SK-N-SH (cell line): ENCODE data around the gene ALDH3B1. TPM values are rescaled to one million over a fixed set of nuclear protein-coding genes. Genes with fewer than 3 reads are reported as not detected.
A peak's percentile ranks its signal among the peaks of the same experiment; 100 is the strongest.
"Not testable (repeated sequence)": the region's sequence is repeated elsewhere in the genome, so short reads cannot be mapped to it uniquely, and the experiment has no call there.

Experiments
- CTCF ChIA-PET: fragments of 300-600, 350-600 bp; formaldehyde crosslinking; extraction: SDS; loops from one replicate; lab custom pipeline; 2021; lab: Yijun Ruan, JAX
- POLR2A ChIA-PET: fragments of 350-600 bp; sonication (Branson Sonifier 250); formaldehyde crosslinking; extraction: SDS; loops from one replicate; lab custom pipeline; 2020; ENCODE audit warnings: antibody characterized with exemption, inconsistent platforms; lab: Yijun Ruan, JAX
- DNase-seq: peaks from one replicate; pipeline ENCODE4 v3.0.0; 2012
- H2AFZ ChIP-seq: fragments of 200-600 bp; sonication (generic); 2 replicates; pipeline ENCODE4 v1.8.1; 2016; ENCODE audit warnings: antibody characterized with exemption, mild to moderate bottlenecking, low read depth
- H3F3A ChIP-seq: fragments of 200-600 bp; sonication (generic); replicated peaks from 2 replicates; pipeline ENCODE3; 2016; ENCODE audit warnings: antibody characterized with exemption, mild to moderate bottlenecking; ENCODE audit not compliant: insufficient read depth
- H3K27ac ChIP-seq, 2 experiments: fragments of 200-500 bp in 1 of 2; fragments of 200-600 bp in 1 of 2; sonication (Bioruptor generic) in 1 of 2; sonication (generic), shearing (Covaris generic) in 1 of 2; 2 replicates each; pipeline versions ENCODE4 v1.5.1 to v1.6.1; 2014 to 2016; ENCODE audit warnings: low read depth in 2 of 2, inconsistent platforms in 1 of 2, low read length in 1 of 2, mild to moderate bottlenecking in 1 of 2, mixed read lengths in 1 of 2
- H3K27me3 ChIP-seq: fragments of 200-600 bp; sonication (generic), shearing (Covaris generic); 2 replicates; pipeline ENCODE4 v1.6.1; 2016; ENCODE audit warnings: mixed run types; ENCODE audit not compliant: insufficient read depth
- H3K36me3 ChIP-seq, 2 experiments: fragments of 200-500 bp in 1 of 2; fragments of 200-600 bp in 1 of 2; sonication (Bioruptor generic) in 1 of 2; sonication (generic) in 1 of 2; replicated peaks in 1 of 2; 2 replicates each; pipeline versions ENCODE3 to v1.5.1; 2014 to 2016; ENCODE audit warnings: low read length in 1 of 2, mild to moderate bottlenecking in 1 of 2; ENCODE audit not compliant: insufficient read depth in 2 of 2, control insufficient read depth in 1 of 2
- H3K4me1 ChIP-seq, 2 experiments: fragments of 200-500 bp in 1 of 2; fragments of 200-600 bp in 1 of 2; sonication (Bioruptor generic) in 1 of 2; sonication (generic), shearing (Covaris generic) in 1 of 2; 2 replicates each; pipeline versions ENCODE4 v1.5.1 to v1.6.1; 2014 to 2016; ENCODE audit warnings: low read depth in 1 of 2, low read length in 1 of 2, mixed run types in 1 of 2; ENCODE audit not compliant: insufficient read depth in 2 of 2, control insufficient read depth in 1 of 2
- H3K4me2 ChIP-seq: fragments of 200-600 bp; sonication (generic), shearing (Covaris generic); 2 replicates; pipeline ENCODE4 v1.6.1; 2017; ENCODE audit warnings: mixed run types
- H3K4me3 ChIP-seq, 2 experiments: fragments of 200-500 bp in 1 of 2; fragments of 200-600 bp in 1 of 2; sonication (Bioruptor generic) in 1 of 2; sonication (generic), shearing (Covaris generic) in 1 of 2; 2 replicates each; pipeline versions ENCODE4 v1.5.1 to v1.8.1; 2014 to 2016; ENCODE audit warnings: low read depth in 2 of 2, inconsistent platforms in 1 of 2, low read length in 1 of 2, mild to moderate bottlenecking in 1 of 2, mixed read lengths in 1 of 2, moderate library complexity in 1 of 2
- H3K79me2 ChIP-seq: fragments of 200-600 bp; sonication (generic); 2 replicates; pipeline ENCODE4 v1.8.1; 2017; ENCODE audit warnings: mild to moderate bottlenecking; ENCODE audit not compliant: insufficient read depth
- H3K9ac ChIP-seq: fragments of 200-600 bp; sonication (generic); 2 replicates; pipeline ENCODE4 v1.6.1; 2017; ENCODE audit warnings: mixed run types
- H3K9me2 ChIP-seq: fragments of 200-600 bp; sonication (generic); 2 replicates; pipeline ENCODE4 v1.6.1; 2017; ENCODE audit warnings: mixed run types
- H3K9me3 ChIP-seq: fragments of 200-600 bp; sonication (generic); 2 replicates; pipeline ENCODE4 v1.6.1; 2017; ENCODE audit warnings: mixed run types, mild to moderate bottlenecking, moderate library complexity
- H4K20me1 ChIP-seq: fragments of 200-600 bp; sonication (generic); 2 replicates; pipeline ENCODE4 v1.6.1; 2017; ENCODE audit warnings: mild to moderate bottlenecking, mixed run types; ENCODE audit not compliant: insufficient read depth
- RAD21 ChIP-seq: IDR thresholded peaks from 2 replicates; pipeline ENCODE4 v1.6.1; 2012; ENCODE audit warnings: mild to moderate bottlenecking, low read length
- SMC3 ChIP-seq: IDR thresholded peaks from 2 replicates; pipeline ENCODE4 v1.6.1; 2012; ENCODE audit warnings: low read depth, low read length, improper control_type of control experiment
- WGBS: methylation state at CpG from one replicate; pipeline ENCODE4 v1.1.6; 2017; ENCODE audit warnings: low lambda C conversion rate; 5-methylcytosine and 5-hydroxymethylcytosine counted together
- polyA plus RNA-seq, 3 experiments: library from polyadenylated mRNA; depleted of rRNA; stranded (reverse); fragments of >200 nt; gene quantifications; 2 replicates each; pipeline ENCODE4 v1.2.3, GENCODE V29; 2012
- TF ChIP-seq, protein P1 (sequence below): fragments of 200-600 bp; sonication (generic); IDR thresholded peaks from 2 replicates; pipeline ENCODE4 v1.6.1; 2017; ENCODE audit warnings: antibody characterized with exemption, mild to moderate bottlenecking, moderate library complexity

The ALDH3B1 gene
- polyA plus RNA-seq, 1 of the 3 experiments (the other 2 are of a cell fraction) = 14.9 TPM

- H3K27me3 ChIP-seq, H3K9me3 ChIP-seq, H3K4me3 ChIP-seq, H3F3A ChIP-seq, H3K9me2 ChIP-seq, H2AFZ ChIP-seq, H3K79me2 ChIP-seq, H3K9ac ChIP-seq, POLR2A ChIA-PET, H4K20me1 ChIP-seq, H3K36me3 ChIP-seq, H3K4me2 ChIP-seq, H3K4me1 ChIP-seq, H3K27ac ChIP-seq: not testable (repeated sequence)
- CTCF ChIA-PET = interaction anchor here (0.7 to 2.2 kb wide), 9 partner anchors 9 to 77 kb away, joined by 3 to 12 read pairs (median 4); partner anchors contain the start of gene UNC93B1
- DNase-seq = peak; percentile 42
- WGBS = 56% methylated on average over 12 of the region's 12 CpGs
- TF ChIP-seq, protein P1, sequence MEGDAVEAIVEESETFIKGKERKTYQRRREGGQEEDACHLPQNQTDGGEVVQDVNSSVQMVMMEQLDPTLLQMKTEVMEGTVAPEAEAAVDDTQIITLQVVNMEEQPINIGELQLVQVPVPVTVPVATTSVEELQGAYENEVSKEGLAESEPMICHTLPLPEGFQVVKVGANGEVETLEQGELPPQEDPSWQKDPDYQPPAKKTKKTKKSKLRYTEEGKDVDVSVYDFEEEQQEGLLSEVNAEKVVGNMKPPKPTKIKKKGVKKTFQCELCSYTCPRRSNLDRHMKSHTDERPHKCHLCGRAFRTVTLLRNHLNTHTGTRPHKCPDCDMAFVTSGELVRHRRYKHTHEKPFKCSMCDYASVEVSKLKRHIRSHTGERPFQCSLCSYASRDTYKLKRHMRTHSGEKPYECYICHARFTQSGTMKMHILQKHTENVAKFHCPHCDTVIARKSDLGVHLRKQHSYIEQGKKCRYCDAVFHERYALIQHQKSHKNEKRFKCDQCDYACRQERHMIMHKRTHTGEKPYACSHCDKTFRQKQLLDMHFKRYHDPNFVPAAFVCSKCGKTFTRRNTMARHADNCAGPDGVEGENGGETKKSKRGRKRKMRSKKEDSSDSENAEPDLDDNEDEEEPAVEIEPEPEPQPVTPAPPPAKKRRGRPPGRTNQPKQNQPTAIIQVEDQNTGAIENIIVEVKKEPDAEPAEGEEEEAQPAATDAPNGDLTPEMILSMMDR = peak; percentile 61
- TF ChIP-seq SMC3 (peak; percentile 39; the same call in 1 of the 2 replicates), RAD21 (peak; percentile 61)
Observed at GRCh38 chr11:67993821-67994220, 16.3 kb upstream of the ALDH3B1 start.

DNA sequence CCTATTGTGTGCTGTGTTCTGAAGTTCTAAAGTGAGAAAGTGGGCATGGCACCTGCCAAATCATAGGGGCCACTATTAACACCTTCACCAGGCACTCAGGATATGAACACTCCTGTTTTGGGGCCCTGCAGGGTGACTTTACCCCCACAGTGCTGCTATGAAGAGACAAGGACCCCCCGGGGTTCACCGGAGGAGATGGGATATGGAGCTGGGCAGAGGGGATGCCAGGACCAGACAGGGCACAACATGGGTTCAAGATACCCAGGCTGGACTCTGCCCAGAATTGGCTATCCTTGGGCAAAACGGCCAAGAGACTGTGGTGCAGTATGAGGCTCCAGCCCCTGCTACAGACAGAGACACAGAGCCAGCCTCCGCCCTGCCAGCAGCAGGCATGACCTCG, 15.7 kb upstream of the ALDH3B1 start:
- CTCF ChIA-PET = interaction anchor here (0.7 to 2.2 kb wide), 9 partner anchors 9 to 77 kb away, joined by 3 to 12 read pairs (median 4); partner anchors contain the start of gene UNC93B1
- H3K9ac ChIP-seq, H3K9me3 ChIP-seq, H3K27me3 ChIP-seq, H3K9me2 ChIP-seq, H3K4me2 ChIP-seq, POLR2A ChIA-PET, H3K36me3 ChIP-seq, H4K20me1 ChIP-seq, H2AFZ ChIP-seq, H3K4me1 ChIP-seq, H3F3A ChIP-seq, DNase-seq, H3K27ac ChIP-seq, H3K79me2 ChIP-seq, H3K4me3 ChIP-seq: not testable (repeated sequence)
- WGBS = 89% methylated on average over 4 of the region's 5 CpGs

GRCh38 chr11:67995129-67995528, 15.0 kb upstream of the ALDH3B1 start:
- POLR2A ChIA-PET, H3K9ac ChIP-seq, H3F3A ChIP-seq, H3K79me2 ChIP-seq, H3K9me2 ChIP-seq, H3K27ac ChIP-seq, H4K20me1 ChIP-seq, H3K4me1 ChIP-seq, H3K4me3 ChIP-seq, H3K27me3 ChIP-seq, H3K36me3 ChIP-seq, DNase-seq, H3K9me3 ChIP-seq, H2AFZ ChIP-seq, CTCF ChIA-PET, H3K4me2 ChIP-seq: not testable (repeated sequence)
- WGBS = 88% methylated on average over 1 of the region's 3 CpGs

- H3K4me3 ChIP-seq, H3K4me2 ChIP-seq, H3K27me3 ChIP-seq, DNase-seq, H3K9ac ChIP-seq, H2AFZ ChIP-seq, H3K9me3 ChIP-seq, H3K36me3 ChIP-seq, H3K4me1 ChIP-seq, H3F3A ChIP-seq, H3K9me2 ChIP-seq, CTCF ChIA-PET, H3K27ac ChIP-seq, POLR2A ChIA-PET, H4K20me1 ChIP-seq, H3K79me2 ChIP-seq: not testable (repeated sequence)
- WGBS = 80% methylated on average over 2 of the region's 14 CpGs
Observed at GRCh38 chr11:67995579-67995978, 14.5 kb upstream of the ALDH3B1 start.
